Measurements from ENCODE around the gene TACC2. TPM values are rescaled to one million over a fixed set of nuclear protein-coding genes. Genes with fewer than 3 reads are reported as not detected.
"Not testable (repeated sequence)": the region's sequence is repeated elsewhere in the genome, so short reads cannot be mapped to it uniquely, and the experiment has no call there.

The TACC2 gene
- total and polyA plus RNA-seq, 2 experiments from 2014 or later: 30.8 to 35.9 TPM

DNA sequence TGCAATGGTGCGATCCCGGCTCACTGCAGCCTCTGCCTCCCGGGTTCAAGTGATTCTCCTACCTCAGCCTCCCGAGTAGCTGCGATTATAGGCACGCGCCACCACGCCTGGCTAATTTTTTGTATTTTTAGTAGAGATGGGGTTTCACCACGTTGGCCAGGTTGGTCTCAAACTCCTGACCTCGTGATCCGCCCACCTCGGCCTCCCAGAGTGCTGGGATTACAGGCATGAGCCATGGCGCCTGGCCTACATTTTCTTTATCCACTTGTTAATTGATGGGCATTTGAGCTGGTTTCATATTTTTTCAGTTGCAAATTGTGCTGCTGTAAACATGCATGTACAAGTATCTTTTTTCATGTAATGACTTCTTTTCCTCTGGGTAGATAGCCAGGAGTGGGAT, 119.8 kb downstream of the TACC2 start:
- H3K4me3 Mint-ChIP-seq; H4K20me1 ChIP-seq (replicated peaks; ENCODE audit: insufficient read depth); H3K9me2 ChIP-seq (ENCODE audit: insufficient read depth); H2AFZ ChIP-seq; H3K79me2 ChIP-seq (replicated peaks; ENCODE audit: insufficient read depth); H3K27ac Mint-ChIP-seq; DNase-seq (ENCODE audit: low spot score); ATAC-seq; H3K9me3 Mint-ChIP-seq; H3K4me3 ChIP-seq; H3K27me3 ChIP-seq (ENCODE audit: insufficient read depth); H3K36me3 ChIP-seq (ENCODE audit: insufficient read depth); H3K27ac ChIP-seq (ENCODE audit: low read depth); H3K36me3 Mint-ChIP-seq (ENCODE audit: low read depth); H3K4me2 ChIP-seq; H3K27me3 Mint-ChIP-seq (ENCODE audit: insufficient read depth, low read depth, poor library complexity); H3K4me1 ChIP-seq (ENCODE audit: insufficient read depth); H3F3A ChIP-seq (replicated peaks; ENCODE audit: low read depth): not testable (repeated sequence)
- peaks cover 23% of the 10 kb centered on the region for H3K4me1 Mint-ChIP-seq

- Histone ChIP-seq H3K27ac (ENCODE audit: low read depth) (peak overlapping the region; percentile 42; the same call in 1 of the 2 replicates), H3K4me1 (ENCODE audit: insufficient read depth) (peaks cover 36% of the 10 kb centered on the region), H3K4me3 (peak overlapping the region; percentile 92), H3K36me3 (ENCODE audit: insufficient read depth) (no peaks in the 10 kb centered on the region), H3K4me2 (peak overlapping the region; percentile 96), H3K79me2 (replicated peaks; ENCODE audit: insufficient read depth) (peaks cover 32% of the 10 kb centered on the region), H2AFZ (peak overlapping the region; percentile 96), H3F3A (replicated peaks; ENCODE audit: low read depth) (no peaks in the 10 kb centered on the region; the same call in 1 of the 2 replicates), H3K27me3 (ENCODE audit: insufficient read depth) (peaks cover 3% of the 10 kb centered on the region; the same call in 1 of the 2 replicates), H4K20me1 (replicated peaks; ENCODE audit: insufficient read depth) (no peaks in the 10 kb centered on the region), H3K9me2 (ENCODE audit: insufficient read depth) (no peaks in the 10 kb centered on the region)
- H3K27me3 Mint-ChIP-seq (ENCODE audit: insufficient read depth, low read depth, poor library complexity): peaks cover 16% of the 10 kb centered on the region
- peak overlapping the region; percentile 76 for H3K4me3 Mint-ChIP-seq
- H3K27ac Mint-ChIP-seq: peak overlapping the region; percentile 62
- no peaks in the 10 kb centered on the region for H3K9me3 Mint-ChIP-seq
- ATAC-seq (no peak), DNase-seq (ENCODE audit: low spot score) (no peak)
- peaks cover 46% of the 10 kb centered on the region for H3K4me1 Mint-ChIP-seq
- H3K36me3 Mint-ChIP-seq (ENCODE audit: low read depth): no peaks in the 10 kb centered on the region
- TF ChIP-seq POLR2AphosphoS5 (IDR thresholded peaks at IDR 0.05; ENCODE audit: low read depth): no peak
- no peak for TF ChIP-seq CTCF (conservative IDR thresholded peaks at IDR 0.05; ENCODE audit: low read depth in 2 of 2)
- no peak for TF ChIP-seq CREB1 (CRISPR knock-in tag; IDR thresholded peaks at IDR 0.05; ENCODE audit: low read depth)
- no peak for TF ChIP-seq NANOG (IDR thresholded peaks at IDR 0.05; ENCODE audit: borderline replicate concordance)
- TF ChIP-seq ZNF462 (CRISPR knock-in tag; IDR thresholded peaks at IDR 0.05): no peak
- TF ChIP-seq STAT1 (IDR thresholded peaks at IDR 0.05; ENCODE audit: unreplicated experiment): no peak
- TF ChIP-seq EZH2 (IDR thresholded peaks at IDR 0.05; ENCODE audit: low read depth, unreplicated experiment): no peak
- TF ChIP-seq ZNF331 (CRISPR knock-in tag; IDR thresholded peaks at IDR 0.05; ENCODE audit: low read depth): no peak
- TF ChIP-seq ZNF114 (CRISPR knock-in tag; IDR thresholded peaks at IDR 0.05): no peak
- TF ChIP-seq, protein P1, sequence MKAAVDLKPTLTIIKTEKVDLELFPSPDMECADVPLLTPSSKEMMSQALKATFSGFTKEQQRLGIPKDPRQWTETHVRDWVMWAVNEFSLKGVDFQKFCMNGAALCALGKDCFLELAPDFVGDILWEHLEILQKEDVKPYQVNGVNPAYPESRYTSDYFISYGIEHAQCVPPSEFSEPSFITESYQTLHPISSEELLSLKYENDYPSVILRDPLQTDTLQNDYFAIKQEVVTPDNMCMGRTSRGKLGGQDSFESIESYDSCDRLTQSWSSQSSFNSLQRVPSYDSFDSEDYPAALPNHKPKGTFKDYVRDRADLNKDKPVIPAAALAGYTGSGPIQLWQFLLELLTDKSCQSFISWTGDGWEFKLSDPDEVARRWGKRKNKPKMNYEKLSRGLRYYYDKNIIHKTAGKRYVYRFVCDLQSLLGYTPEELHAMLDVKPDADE (IDR thresholded peaks at IDR 0.05): no peak
- TF ChIP-seq EZH2phosphoT487 (IDR thresholded peaks at IDR 0.05; ENCODE audit: unreplicated experiment): no peak
Measured at GRCh38 chr10:122112021-122112616, 123.2 kb downstream of the TACC2 start.
